H1 (cell line): ENCODE results near the gene WDFY3. TPM values are rescaled to one million over a fixed set of nuclear protein-coding genes. Genes with fewer than 3 reads are reported as not detected.

Experiments
- CTCF ChIA-PET: fragments of 300-600 bp; sonication (Branson Sonifier 250); formaldehyde crosslinking; loops from one replicate; lab custom pipeline; 2021; ENCODE audit not compliant: partially characterized antibody; lab: Charles Lee
- POLR2A ChIA-PET: fragments of 300-600 bp; sonication (Branson Sonifier 250); formaldehyde crosslinking; loops from one replicate; lab custom pipeline; 2021; ENCODE audit warnings: inconsistent platforms; ENCODE audit not compliant: partially characterized antibody; lab: Charles Lee
- DNase-seq, 2 experiments: peaks; one replicate each; pipeline versions ENCODE4 v3.0.0 to v3.0.0-alpha.2; 2010 to 2022; ENCODE audit warnings: low spot score in 2 of 2, low read depth in 1 of 2, mixed read lengths in 1 of 2
- FAIRE-seq: peaks from 2 replicates; lab custom pipeline; 2011; peaks lifted over from hg19 to GRCh38; lab: Jason Lieb, UNC
- H2AFZ ChIP-seq: 2 replicates; pipeline ENCODE4 v1.8.1; 2012; ENCODE audit warnings: low read length, inconsistent platforms
- H2AK5ac ChIP-seq: 2 replicates; pipeline ENCODE4 v1.6.1; 2013; ENCODE audit warnings: low read depth, low read length
- H2BK120ac ChIP-seq: replicated peaks from 2 replicates; pipeline ENCODE3; 2013; ENCODE audit warnings: low read depth, low read length, inconsistent platforms
- H2BK12ac ChIP-seq: 2 replicates; pipeline ENCODE4 v1.6.1; 2013; ENCODE audit warnings: low read depth, low read length
- H2BK15ac ChIP-seq: 2 replicates; pipeline ENCODE4 v1.6.1; 2013; ENCODE audit warnings: low read length
- H2BK20ac ChIP-seq: 2 replicates; pipeline ENCODE4 v1.6.1; 2013; ENCODE audit warnings: low read length
- H2BK5ac ChIP-seq: 2 replicates; pipeline ENCODE4 v1.6.1; 2013; ENCODE audit warnings: low read depth, low read length
- H3K14ac ChIP-seq: 2 replicates; pipeline ENCODE4 v1.6.1; 2013; ENCODE audit warnings: inconsistent platforms; ENCODE audit not compliant: insufficient read length
- H3K18ac ChIP-seq: 2 replicates; pipeline ENCODE4 v1.6.1; 2013; ENCODE audit warnings: low read length; ENCODE audit errors: extremely low read depth
- H3K23ac ChIP-seq: 2 replicates; pipeline ENCODE4 v1.6.1; 2013; ENCODE audit warnings: inconsistent platforms; ENCODE audit not compliant: insufficient read length
- H3K23me2 ChIP-seq: 2 replicates; pipeline ENCODE4 v1.6.1; 2013; ENCODE audit warnings: low read depth, low read length
- H3K27ac ChIP-seq: 2 replicates; pipeline ENCODE4 v1.6.1; 2011; ENCODE audit warnings: low read depth, low read length, inconsistent platforms
- H3K27me3 ChIP-seq, 4 experiments: replicated peaks in 1 of 4; 1 replicate in 1 of 4; 2 replicates in 3 of 4; pipeline versions ENCODE4 v1.6.1 to v1.8.1; 2011 to 2013; ENCODE audit warnings: low read length in 3 of 4, mild to moderate bottlenecking in 3 of 4, inconsistent platforms in 2 of 4, mixed read lengths in 2 of 4, moderate library complexity in 1 of 4; ENCODE audit not compliant: control insufficient read depth in 3 of 4, insufficient read depth in 3 of 4; ENCODE audit errors: extremely low read depth in 1 of 4
- H3K36me3 ChIP-seq, 4 experiments: 2 replicates each; pipeline versions ENCODE4 v1.6.1 to v1.8.1; 2011 to 2013; ENCODE audit warnings: mild to moderate bottlenecking in 4 of 4, low read length in 3 of 4, moderate library complexity in 2 of 4, control low read depth in 1 of 4, inconsistent platforms in 1 of 4; ENCODE audit not compliant: insufficient read depth in 4 of 4, control insufficient read depth in 2 of 4
- H3K4ac ChIP-seq: replicated peaks from 2 replicates; pipeline ENCODE3; 2013; ENCODE audit warnings: low read length, low read depth, mixed read lengths, inconsistent platforms; ENCODE audit not compliant: insufficient read length
- H3K4me1 ChIP-seq, 4 experiments: replicated peaks in 1 of 4; 1 replicate in 1 of 4; 2 replicates in 3 of 4; pipeline versions ENCODE4 v1.6.1 to v1.8.1; 2011 to 2013; ENCODE audit warnings: low read length in 3 of 4, inconsistent platforms in 2 of 4, mixed read lengths in 1 of 4; ENCODE audit not compliant: insufficient read depth in 4 of 4, control insufficient read depth in 3 of 4
- H3K4me2 ChIP-seq, 2 experiments: 2 replicates each; pipeline versions ENCODE4 v1.6.1 to v1.8.1; 2011 to 2013; ENCODE audit warnings: low read depth in 2 of 2, low read length in 2 of 2, control low read depth in 1 of 2, inconsistent platforms in 1 of 2, mild to moderate bottlenecking in 1 of 2; ENCODE audit not compliant: insufficient read depth in 1 of 2
- H3K4me3 ChIP-seq, 4 experiments: fragments of 200-600, 300-600 bp in 1 of 4; sonication (generic), shearing (Covaris generic), sonication (Bioruptor Twin) in 1 of 4; 2 replicates each; pipeline versions ENCODE4 v1.5.1 to v1.8.1; 2011 to 2016; ENCODE audit warnings: low read length in 4 of 4, low read depth in 3 of 4, control low read depth in 2 of 4, inconsistent platforms in 2 of 4, mild to moderate bottlenecking in 2 of 4, mixed read lengths in 1 of 4, moderate library complexity in 1 of 4; ENCODE audit not compliant: insufficient read depth in 2 of 4; ENCODE audit errors: extremely low read depth in 1 of 4
- H3K56ac ChIP-seq: replicated peaks from 2 replicates; pipeline ENCODE3; 2013; ENCODE audit warnings: low read depth, mild to moderate bottlenecking, mixed read lengths, low read length, inconsistent platforms; ENCODE audit not compliant: insufficient read length
- H3K79me1 ChIP-seq: 2 replicates; pipeline ENCODE4 v1.6.1; 2013; ENCODE audit warnings: low read depth, low read length, control low read depth
- H3K79me2 ChIP-seq, 2 experiments: 2 replicates each; pipeline versions ENCODE4 v1.6.1 to v1.8.1; 2012 to 2013; ENCODE audit warnings: low read length in 2 of 2, mild to moderate bottlenecking in 2 of 2, inconsistent platforms in 1 of 2; ENCODE audit not compliant: insufficient read depth in 2 of 2, control insufficient read depth in 1 of 2
- H3K9ac ChIP-seq, 4 experiments: replicated peaks in 1 of 4; 1 replicate in 1 of 4; 2 replicates in 3 of 4; pipeline versions ENCODE4 v1.6.1 to v1.8.1; 2011 to 2013; ENCODE audit warnings: low read depth in 3 of 4, low read length in 3 of 4, control low read depth in 2 of 4, mild to moderate bottlenecking in 2 of 4, moderate library complexity in 2 of 4, inconsistent platforms in 1 of 4; ENCODE audit errors: extremely low read depth in 1 of 4
- H3K9me3 ChIP-seq, 2 experiments: 2 replicates each; pipeline versions ENCODE4 v1.6.1 to v1.8.1; 2012 to 2013; ENCODE audit warnings: mild to moderate bottlenecking in 2 of 2, moderate library complexity in 2 of 2, control low read depth in 1 of 2, inconsistent platforms in 1 of 2, low read depth in 1 of 2, low read length in 1 of 2, mixed read lengths in 1 of 2; ENCODE audit not compliant: insufficient read depth in 2 of 2
- H4K20me1 ChIP-seq, 2 experiments: replicated peaks in 1 of 2; 2 replicates each; pipeline versions ENCODE3 to v1.8.1; 2011 to 2013; ENCODE audit warnings: inconsistent platforms in 2 of 2, low read length in 2 of 2, mild to moderate bottlenecking in 1 of 2; ENCODE audit not compliant: insufficient read depth in 2 of 2, control insufficient read depth in 1 of 2
- H4K5ac ChIP-seq: 2 replicates; pipeline ENCODE4 v1.6.1; 2013; ENCODE audit warnings: low read length, low read depth, mixed read lengths, inconsistent platforms; ENCODE audit not compliant: insufficient read length
- H4K8ac ChIP-seq: 2 replicates; pipeline ENCODE4 v1.8.0; 2013; ENCODE audit warnings: mild to moderate bottlenecking, moderate library complexity, low read length, inconsistent platforms; ENCODE audit not compliant: insufficient read depth; ENCODE audit errors: extremely low read depth
- H4K91ac ChIP-seq: replicated peaks from 2 replicates; pipeline ENCODE3; 2013; ENCODE audit warnings: low read length, mixed read lengths, inconsistent platforms; ENCODE audit not compliant: insufficient read length
- EZH2 ChIP-seq: fragments of 200-600 bp; sonication (generic); IDR thresholded peaks from 2 replicates; pipeline ENCODE4 v1.7.1; 2012; ENCODE audit warnings: low read depth, mild to moderate bottlenecking, moderate library complexity, low read length, inconsistent platforms; ENCODE audit not compliant: severe bottlenecking
- TAF7 ChIP-seq: optimal IDR thresholded peaks from 2 replicates; pipeline ENCODE3; 2011; ENCODE audit warnings: low read depth, mild to moderate bottlenecking, inconsistent platforms, low read length, moderate library complexity, borderline replicate concordance
- TEAD4 ChIP-seq: IDR thresholded peaks from 2 replicates; pipeline ENCODE4 v1.6.1; 2012; ENCODE audit warnings: low read depth, low read length, inconsistent platforms, mixed read lengths
- WGBS, 2 experiments: shearing (Covaris generic) in 1 of 2; methylation state at CpG; one replicate each; pipeline versions ENCODE4 v1.1.6 to v1.1.7; 2013 to 2015; ENCODE audit warnings: low lambda C conversion rate in 2 of 2, mixed read lengths in 2 of 2, inconsistent platforms in 1 of 2, low coverage in 1 of 2, missing lambda C conversion rate in 1 of 2; ENCODE audit not compliant: insufficient replicate concordance in 2 of 2, insufficient coverage in 1 of 2, insufficient read length in 1 of 2; ENCODE audit errors: extremely low coverage in 1 of 2, missing lambda C conversion rate in 1 of 2; 5-methylcytosine and 5-hydroxymethylcytosine counted together
- polyA plus RNA-seq, 7 experiments: library from polyadenylated mRNA; depleted of rRNA in 3 of 7; stranded (reverse) in 5 of 7; unstranded in 2 of 7; fragments of >200 nt in 5 of 7; fragments of 200-250 nt in 2 of 7; gene quantifications; 1 replicate in 5 of 7; 2 replicates in 1 of 7; 4 replicates in 1 of 7; pipeline versions ENCODE4 v1.2.1 to v1.2.3, GENCODE V29; 2011 to 2013; ENCODE audit warnings: missing spikeins in 2 of 7, mixed read lengths in 2 of 7
- total RNA-seq: library from RNA; stranded (reverse); fragmentation: NEBNext Ultra II Directional; extraction: Animal tissue kit (Norgen Biotek cat#: 25700); gene quantifications from 2 replicates; pipeline ENCODE4 v1.2.1, GENCODE V29; 2021

Gene WDFY3
- total and polyA plus RNA-seq, 2 of the 8 experiments (the other 6 are each of a cell fraction or from before 2014, with no cell fraction given) = 25.6 to 62.4 TPM

GRCh38 chr4:84944947-84945346 lies 21.5 kb downstream of the WDFY3 start:
- peaks cover 10 to 90% of the 10 kb centered on the region in 2 experiments; a peak in 3 of 4 replicates for H3K79me2 ChIP-seq
- no peak overlapping the region for H3K56ac ChIP-seq
- H3K18ac ChIP-seq = no peak overlapping the region
- H2BK120ac ChIP-seq = no peak overlapping the region
- H3K27ac ChIP-seq = no peak overlapping the region
- no peak overlapping the region for H3K23ac ChIP-seq
- no peak overlapping the region for H2BK15ac ChIP-seq
- 88% methylated on average over 1 of the region's 1 CpG; no CpG with 5 or more reads in 1 of the 2 experiments for WGBS, 2 experiments
- H4K8ac ChIP-seq = no peak overlapping the region
- no peak overlapping the region for H2AFZ ChIP-seq
- no peak overlapping the region for H3K4me2 ChIP-seq
- DNase-seq (no peak), FAIRE-seq (no peak)
- H2BK5ac ChIP-seq = no peak overlapping the region
- H3K36me3 ChIP-seq = peaks cover 0 to 2% (median 1%) of the 10 kb centered on the region in 4 experiments; a peak in 2 of 8 replicates
- no peaks in the 10 kb centered on the region for H3K4me1 ChIP-seq
- no peaks in the 10 kb centered on the region for H4K20me1 ChIP-seq
- TF ChIP-seq EZH2 = no peak
- TF ChIP-seq TAF7 = no peak
- TF ChIP-seq TEAD4 = no peak
- CTCF ChIA-PET = interaction anchor here (1.1 kb wide), 1 partner anchor 10 kb away, joined by 3 read pairs; no protein-coding TSS in a partner anchor
- no peaks in the 10 kb centered on the region for H3K23me2 ChIP-seq
- no peak overlapping the region for H2BK12ac ChIP-seq
- no peaks in the 10 kb centered on the region for H3K27me3 ChIP-seq
- no peak overlapping the region for H4K5ac ChIP-seq
- H3K79me1 ChIP-seq = peaks cover 4% of the 10 kb centered on the region
- no peak overlapping the region for H2AK5ac ChIP-seq
- H3K14ac ChIP-seq = no peak overlapping the region
- H3K9me3 ChIP-seq = peaks cover 0 to 16% of the 10 kb centered on the region in 2 experiments
- H3K9ac ChIP-seq = no peak overlapping the region
- no peak overlapping the region for H3K4me3 ChIP-seq
- H3K4ac ChIP-seq = no peak overlapping the region
- POLR2A ChIA-PET = no interaction called here
- no peak overlapping the region for H4K91ac ChIP-seq
- no peak overlapping the region for H2BK20ac ChIP-seq
